Stomach (tissue), 9 donors: ENCODE results near the gene RERE. TPM values are rescaled to one million over a fixed set of nuclear protein-coding genes. Genes with fewer than 3 reads are reported as not detected.

Source experiments
- DNase-seq, 2 donors: peaks; one replicate each; pipeline versions ENCODE4 v3.0.0 to v3.0.0-alpha.2; 2013 to 2019
- H3K27ac ChIP-seq, 5 donors: fragments of 200-600 bp in 4 of 5; sonication (generic) in 4 of 5; one replicate each; pipeline ENCODE4 v1.5.1; 2013 to 2019; ENCODE audit warnings: mild to moderate bottlenecking in 1 of 5, moderate library complexity in 1 of 5
- H3K27me3 ChIP-seq, 3 donors: fragments of 200-600 bp; sonication (generic); one replicate each; pipeline ENCODE4 v1.5.1; 2017 to 2019; ENCODE audit warnings: mixed run types in 1 of 3
- H3K36me3 ChIP-seq, 4 donors: fragments of 200-600 bp; sonication (generic); 1 replicate in 3 of 4; 2 replicates in 1 of 4; pipeline ENCODE4 v1.5.1; 2016 to 2019
- H3K4me1 ChIP-seq, 4 donors: fragments of 200-600 bp; sonication (generic); one replicate each; pipeline ENCODE4 v1.5.1; 2016 to 2019
- H3K4me3 ChIP-seq, 4 donors: fragments of 200-600 bp; sonication (generic) in 3 of 4; one replicate each; pipeline ENCODE4 v1.5.1; 2016 to 2019; ENCODE audit warnings: mild to moderate bottlenecking in 1 of 4
- H3K9me3 ChIP-seq, 4 donors: fragments of 200-600 bp; sonication (generic); one replicate each; pipeline ENCODE4 v1.5.1; 2016 to 2019
- CTCF ChIP-seq, 7 experiments: fragments of 450-650 bp in 4 of 7; fragments of 200-600 bp in 3 of 7; sonication (generic) in 3 of 7; IDR thresholded peaks; one replicate each; pipeline ENCODE4 v1.5.1; 2016 to 2019; ENCODE audit warnings: antibody characterized with exemption in 7 of 7, control low read depth in 2 of 7, mild to moderate bottlenecking in 1 of 7
- EP300 ChIP-seq: sonication (generic); formaldehyde crosslinking; IDR thresholded peaks from one replicate; pipeline ENCODE4 v1.6.1; 2017; ENCODE audit warnings: antibody characterized with exemption
- POLR2A ChIP-seq, 4 donors: fragments of 450-650 bp; IDR thresholded peaks; one replicate each; pipeline ENCODE4 v1.6.1; 2016; ENCODE audit warnings: antibody characterized with exemption in 4 of 4, control low read depth in 2 of 4, mild to moderate bottlenecking in 1 of 4, moderate library complexity in 1 of 4
- POLR2AphosphoS5 ChIP-seq, 3 donors: sonication (generic); formaldehyde crosslinking; IDR thresholded peaks; one replicate each; pipeline ENCODE4 v1.6.1; 2016; ENCODE audit warnings: antibody characterized with exemption in 3 of 3
- WGBS, 5 donors: extraction: QIAGEN DNeasy Blood & Tissue Kit in 3 of 5; methylation state at CpG; one replicate each; pipeline versions ENCODE4 v1.1.5 to v1.1.7; 2013 to 2018; 5-methylcytosine and 5-hydroxymethylcytosine counted together
- intact Hi-C: fragments of 100-400 bp; cut with DNase I; formaldehyde crosslinking; loops from one replicate; pipeline ENCODE4 v1.15.1; 2023; ENCODE audit warnings: low total_unique reads
- polyA plus RNA-seq, 3 donors: library from polyadenylated mRNA; stranded (reverse); fragments of 200-250 nt; gene quantifications; one replicate each; pipeline ENCODE4 v1.2.3, GENCODE V29; 2013
- total RNA-seq, 5 donors: library from RNA; depleted of rRNA; stranded (reverse); fragments of >200 nt; gene quantifications; one replicate each; pipeline versions ENCODE4 v1.1.0 to v1.2.3, GENCODE V29; 2014 to 2016
- donor health status: healthy with polysubstance abuse.
- donor health status: Bipolar disorder and iron deficiency.
- donor health status: healthy.

The RERE gene
- total and polyA plus RNA-seq, 8 donors, result 15.6 to 198 (median 79.3) TPM

GRCh38 chr1:8856689-8857412 lies 39.4 kb upstream of the RERE start:
- Histone ChIP-seq H3K27ac (no peak overlapping the region), H3K4me1 (peaks cover 6 to 34% (median 17%) of the 10 kb centered on the region in 4 donors), H3K36me3 (peaks cover 22 to 56% (median 54%) of the 10 kb centered on the region in 4 donors), H3K27me3 (no peaks in the 10 kb centered on the region), H3K9me3 (no peaks in the 10 kb centered on the region), H3K4me3 (no peak overlapping the region)
- no peak for DNase-seq
- WGBS, 5 donors, result 92 to 96% (median 95%) methylated on average over 9 to 14 of the region's 14 CpGs
- TF ChIP-seq POLR2A (IDR thresholded peaks at IDR 0.05) (no peak), EP300 (no peak), CTCF (IDR thresholded peaks at IDR 0.05) (no peak), POLR2AphosphoS5 (IDR thresholded peaks at IDR 0.05) (no peak)
- intact Hi-C loops, result no loop called here

- TF ChIP-seq POLR2AphosphoS5 (IDR thresholded peaks at IDR 0.05) (no peak), CTCF (IDR thresholded peaks at IDR 0.05) (no peak), POLR2A (IDR thresholded peaks at IDR 0.05) (no peak), EP300 (no peak)
- Histone ChIP-seq H3K27me3 (no peaks in the 10 kb centered on the region), H3K9me3 (no peaks in the 10 kb centered on the region), H3K4me1 (peaks cover 10 to 22% (median 17%) of the 10 kb centered on the region in 4 donors), H3K27ac (no peak overlapping the region), H3K36me3 (peaks cover 4 to 30% (median 29%) of the 10 kb centered on the region in 4 donors), H3K4me3 (no peak overlapping the region)
- WGBS, 5 donors, result 86 to 95% (median 91%) methylated on average over 7 of the region's 7 CpGs
- DNase-seq, result no peak
- intact Hi-C loops, result no loop called here
Measured at GRCh38 chr1:8854240-8854639, 36.8 kb upstream of the RERE start.

- TF ChIP-seq POLR2A (IDR thresholded peaks at IDR 0.05), result no peak
- TF ChIP-seq POLR2AphosphoS5 (IDR thresholded peaks at IDR 0.05), result no peak
- no peak for TF ChIP-seq CTCF (IDR thresholded peaks at IDR 0.05)
- TF ChIP-seq EP300, result no peak
- 78 to 100% (median 95%) methylated on average over 4 to 5 of the region's 5 CpGs for WGBS, 5 donors
- H3K9me3 ChIP-seq, result no peaks in the 10 kb centered on the region
- DNase-seq, result no peak
- H3K27ac ChIP-seq, result no peak overlapping the region
- no peaks in the 10 kb centered on the region for H3K27me3 ChIP-seq
- H3K4me3 ChIP-seq, result no peak overlapping the region
- H3K4me1 ChIP-seq, result peaks cover 14 to 21% (median 18%) of the 10 kb centered on the region in 4 donors
- no peaks in the 10 kb centered on the region for H3K36me3 ChIP-seq
- intact Hi-C loops, result no loop called here
Measured at GRCh38 chr1:8851060-8851459, 33.6 kb upstream of the RERE start.

GRCh38 chr1:8848663-8849386 lies 31.4 kb upstream of the RERE start:
- DNase-seq, result peak; percentile 95 to 97
- peaks cover 14 to 31% (median 24%) of the 10 kb centered on the region in 4 donors for H3K4me1 ChIP-seq
- 25 to 35% (median 28%) methylated on average over 16 to 19 of the region's 19 CpGs for WGBS, 5 donors
- no peak overlapping the region for H3K4me3 ChIP-seq
- no peaks in the 10 kb centered on the region for H3K36me3 ChIP-seq
- H3K27me3 ChIP-seq, result no peaks in the 10 kb centered on the region
- peak in 5 of 7 experiments; percentile 86 to 95 (median 90) for TF ChIP-seq CTCF (IDR thresholded peaks at IDR 0.05)
- no peak for TF ChIP-seq POLR2A (IDR thresholded peaks at IDR 0.05)
- peak; percentile 59 to 87 (median 62) for TF ChIP-seq POLR2AphosphoS5 (IDR thresholded peaks at IDR 0.05)
- intact Hi-C loops, result no loop called here
- H3K9me3 ChIP-seq, result no peaks in the 10 kb centered on the region
- peak overlapping the region; percentile 35 to 82 (median 49) for H3K27ac ChIP-seq
